SK-N-SH (cell line): Measurements from ENCODE around the gene AHCY. TPM values are rescaled to one million over a fixed set of nuclear protein-coding genes. Genes with fewer than 3 reads are reported as not detected.

ENCODE experiments used
- CTCF ChIA-PET: fragments of 300-600, 350-600 bp; formaldehyde crosslinking; extraction: SDS; loops from one replicate; lab custom pipeline; 2021; lab: Yijun Ruan, JAX
- POLR2A ChIA-PET: fragments of 350-600 bp; sonication (Branson Sonifier 250); formaldehyde crosslinking; extraction: SDS; loops from one replicate; lab custom pipeline; 2020; ENCODE audit warnings: antibody characterized with exemption, inconsistent platforms; lab: Yijun Ruan, JAX
- DNase-seq: peaks from one replicate; pipeline ENCODE4 v3.0.0; 2012
- H2AFZ ChIP-seq: fragments of 200-600 bp; sonication (generic); 2 replicates; pipeline ENCODE4 v1.8.1; 2016; ENCODE audit warnings: antibody characterized with exemption, mild to moderate bottlenecking, low read depth
- H3F3A ChIP-seq: fragments of 200-600 bp; sonication (generic); replicated peaks from 2 replicates; pipeline ENCODE3; 2016; ENCODE audit warnings: antibody characterized with exemption, mild to moderate bottlenecking; ENCODE audit not compliant: insufficient read depth
- H3K27ac ChIP-seq, 2 experiments: fragments of 200-500 bp in 1 of 2; fragments of 200-600 bp in 1 of 2; sonication (Bioruptor generic) in 1 of 2; sonication (generic), shearing (Covaris generic) in 1 of 2; 2 replicates each; pipeline versions ENCODE4 v1.5.1 to v1.6.1; 2014 to 2016; ENCODE audit warnings: low read depth in 2 of 2, inconsistent platforms in 1 of 2, low read length in 1 of 2, mild to moderate bottlenecking in 1 of 2, mixed read lengths in 1 of 2
- H3K27me3 ChIP-seq: fragments of 200-600 bp; sonication (generic), shearing (Covaris generic); 2 replicates; pipeline ENCODE4 v1.6.1; 2016; ENCODE audit warnings: mixed run types; ENCODE audit not compliant: insufficient read depth
- H3K36me3 ChIP-seq, 2 experiments: fragments of 200-500 bp in 1 of 2; fragments of 200-600 bp in 1 of 2; sonication (Bioruptor generic) in 1 of 2; sonication (generic) in 1 of 2; replicated peaks in 1 of 2; 2 replicates each; pipeline versions ENCODE3 to v1.5.1; 2014 to 2016; ENCODE audit warnings: low read length in 1 of 2, mild to moderate bottlenecking in 1 of 2; ENCODE audit not compliant: insufficient read depth in 2 of 2, control insufficient read depth in 1 of 2
- H3K4me1 ChIP-seq, 2 experiments: fragments of 200-500 bp in 1 of 2; fragments of 200-600 bp in 1 of 2; sonication (Bioruptor generic) in 1 of 2; sonication (generic), shearing (Covaris generic) in 1 of 2; 2 replicates each; pipeline versions ENCODE4 v1.5.1 to v1.6.1; 2014 to 2016; ENCODE audit warnings: low read depth in 1 of 2, low read length in 1 of 2, mixed run types in 1 of 2; ENCODE audit not compliant: insufficient read depth in 2 of 2, control insufficient read depth in 1 of 2
- H3K4me2 ChIP-seq: fragments of 200-600 bp; sonication (generic), shearing (Covaris generic); 2 replicates; pipeline ENCODE4 v1.6.1; 2017; ENCODE audit warnings: mixed run types
- H3K4me3 ChIP-seq, 2 experiments: fragments of 200-500 bp in 1 of 2; fragments of 200-600 bp in 1 of 2; sonication (Bioruptor generic) in 1 of 2; sonication (generic), shearing (Covaris generic) in 1 of 2; 2 replicates each; pipeline versions ENCODE4 v1.5.1 to v1.8.1; 2014 to 2016; ENCODE audit warnings: low read depth in 2 of 2, inconsistent platforms in 1 of 2, low read length in 1 of 2, mild to moderate bottlenecking in 1 of 2, mixed read lengths in 1 of 2, moderate library complexity in 1 of 2
- H3K79me2 ChIP-seq: fragments of 200-600 bp; sonication (generic); 2 replicates; pipeline ENCODE4 v1.8.1; 2017; ENCODE audit warnings: mild to moderate bottlenecking; ENCODE audit not compliant: insufficient read depth
- H3K9ac ChIP-seq: fragments of 200-600 bp; sonication (generic); 2 replicates; pipeline ENCODE4 v1.6.1; 2017; ENCODE audit warnings: mixed run types
- H3K9me2 ChIP-seq: fragments of 200-600 bp; sonication (generic); 2 replicates; pipeline ENCODE4 v1.6.1; 2017; ENCODE audit warnings: mixed run types
- H3K9me3 ChIP-seq: fragments of 200-600 bp; sonication (generic); 2 replicates; pipeline ENCODE4 v1.6.1; 2017; ENCODE audit warnings: mixed run types, mild to moderate bottlenecking, moderate library complexity
- H4K20me1 ChIP-seq: fragments of 200-600 bp; sonication (generic); 2 replicates; pipeline ENCODE4 v1.6.1; 2017; ENCODE audit warnings: mild to moderate bottlenecking, mixed run types; ENCODE audit not compliant: insufficient read depth
- ELF1 ChIP-seq: IDR thresholded peaks from 2 replicates; pipeline ENCODE4 v1.4.0; 2012
- FOSL2 ChIP-seq: IDR thresholded peaks from 2 replicates; pipeline ENCODE4 v1.4.0; 2012; ENCODE audit warnings: low read depth, mild to moderate bottlenecking, moderate library complexity, borderline replicate concordance
- JUND ChIP-seq: IDR thresholded peaks from 2 replicates; pipeline ENCODE4 v1.4.0; 2012
- RAD21 ChIP-seq: IDR thresholded peaks from 2 replicates; pipeline ENCODE4 v1.6.1; 2012; ENCODE audit warnings: mild to moderate bottlenecking, low read length
- RXRA ChIP-seq: IDR thresholded peaks from 2 replicates; pipeline ENCODE4 v1.4.0; 2012; ENCODE audit warnings: low read depth, mild to moderate bottlenecking, borderline replicate concordance
- WGBS: methylation state at CpG from one replicate; pipeline ENCODE4 v1.1.6; 2017; ENCODE audit warnings: low lambda C conversion rate; 5-methylcytosine and 5-hydroxymethylcytosine counted together
- polyA plus RNA-seq, 3 experiments: library from polyadenylated mRNA; depleted of rRNA; stranded (reverse); fragments of >200 nt; gene quantifications; 2 replicates each; pipeline ENCODE4 v1.2.3, GENCODE V29; 2012
- TF ChIP-seq, protein P1 (sequence below): IDR thresholded peaks from 2 replicates; pipeline ENCODE4 v1.6.1; 2012; ENCODE audit warnings: mild to moderate bottlenecking, low read depth, low read length, moderate library complexity
- TF ChIP-seq, protein P2 (sequence below): fragments of 150-350 bp; IDR thresholded peaks from 2 replicates; pipeline ENCODE4 v1.6.1; 2016; ENCODE audit warnings: mild to moderate bottlenecking, low read depth, low read length
- TF ChIP-seq, protein P3 (sequence below): fragments of 200-600 bp; sonication (generic); IDR thresholded peaks from 2 replicates; pipeline ENCODE4 v1.6.1; 2017; ENCODE audit warnings: antibody characterized with exemption, mild to moderate bottlenecking, moderate library complexity

AHCY gene
- polyA plus RNA-seq, 1 of the 3 experiments (the other 2 are of a cell fraction), result 196 TPM

DNA sequence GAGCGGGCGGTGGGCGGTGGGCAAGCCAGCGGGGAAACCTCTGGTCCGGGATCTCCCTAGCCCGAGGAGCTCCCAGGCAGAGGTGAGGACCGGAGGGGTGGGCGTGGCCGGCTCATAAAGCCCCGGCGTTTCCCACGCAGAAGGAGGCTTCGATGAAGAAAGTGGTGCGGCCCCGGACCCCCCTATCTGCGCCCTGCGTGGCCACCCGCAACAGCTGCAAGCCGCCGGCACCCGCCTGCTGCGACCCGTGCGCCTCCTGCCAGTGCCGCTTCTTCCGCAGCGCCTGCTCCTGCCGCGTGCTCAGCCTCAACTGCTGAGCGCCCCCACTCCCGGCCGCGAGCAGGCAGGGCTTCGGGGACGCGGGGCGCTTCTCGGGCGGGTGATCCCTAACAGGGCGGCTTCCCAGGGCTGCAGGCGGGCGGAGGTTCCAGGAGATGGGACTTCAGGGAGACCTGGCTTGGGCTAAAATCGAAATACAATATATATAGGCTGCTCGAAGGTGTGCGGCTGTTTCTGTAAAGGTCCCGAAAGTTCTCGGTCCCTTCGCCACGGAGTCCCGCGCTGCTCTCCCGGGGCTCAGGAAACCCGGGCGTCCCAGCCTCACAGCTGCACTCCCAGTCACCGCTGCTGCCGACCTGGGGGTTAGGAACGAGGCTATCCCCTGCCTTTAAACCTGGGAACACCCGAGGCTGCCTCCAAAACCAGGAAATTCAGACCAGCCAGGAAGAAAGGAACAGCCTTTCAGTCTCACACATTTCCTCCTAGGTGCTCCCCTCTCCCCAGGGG, 34.1 kb downstream of the AHCY start (continued):
- TF ChIP-seq, protein P1, sequence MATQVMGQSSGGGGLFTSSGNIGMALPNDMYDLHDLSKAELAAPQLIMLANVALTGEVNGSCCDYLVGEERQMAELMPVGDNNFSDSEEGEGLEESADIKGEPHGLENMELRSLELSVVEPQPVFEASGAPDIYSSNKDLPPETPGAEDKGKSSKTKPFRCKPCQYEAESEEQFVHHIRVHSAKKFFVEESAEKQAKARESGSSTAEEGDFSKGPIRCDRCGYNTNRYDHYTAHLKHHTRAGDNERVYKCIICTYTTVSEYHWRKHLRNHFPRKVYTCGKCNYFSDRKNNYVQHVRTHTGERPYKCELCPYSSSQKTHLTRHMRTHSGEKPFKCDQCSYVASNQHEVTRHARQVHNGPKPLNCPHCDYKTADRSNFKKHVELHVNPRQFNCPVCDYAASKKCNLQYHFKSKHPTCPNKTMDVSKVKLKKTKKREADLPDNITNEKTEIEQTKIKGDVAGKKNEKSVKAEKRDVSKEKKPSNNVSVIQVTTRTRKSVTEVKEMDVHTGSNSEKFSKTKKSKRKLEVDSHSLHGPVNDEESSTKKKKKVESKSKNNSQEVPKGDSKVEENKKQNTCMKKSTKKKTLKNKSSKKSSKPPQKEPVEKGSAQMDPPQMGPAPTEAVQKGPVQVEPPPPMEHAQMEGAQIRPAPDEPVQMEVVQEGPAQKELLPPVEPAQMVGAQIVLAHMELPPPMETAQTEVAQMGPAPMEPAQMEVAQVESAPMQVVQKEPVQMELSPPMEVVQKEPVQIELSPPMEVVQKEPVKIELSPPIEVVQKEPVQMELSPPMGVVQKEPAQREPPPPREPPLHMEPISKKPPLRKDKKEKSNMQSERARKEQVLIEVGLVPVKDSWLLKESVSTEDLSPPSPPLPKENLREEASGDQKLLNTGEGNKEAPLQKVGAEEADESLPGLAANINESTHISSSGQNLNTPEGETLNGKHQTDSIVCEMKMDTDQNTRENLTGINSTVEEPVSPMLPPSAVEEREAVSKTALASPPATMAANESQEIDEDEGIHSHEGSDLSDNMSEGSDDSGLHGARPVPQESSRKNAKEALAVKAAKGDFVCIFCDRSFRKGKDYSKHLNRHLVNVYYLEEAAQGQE, result no peak
- TF ChIP-seq, protein P2, sequence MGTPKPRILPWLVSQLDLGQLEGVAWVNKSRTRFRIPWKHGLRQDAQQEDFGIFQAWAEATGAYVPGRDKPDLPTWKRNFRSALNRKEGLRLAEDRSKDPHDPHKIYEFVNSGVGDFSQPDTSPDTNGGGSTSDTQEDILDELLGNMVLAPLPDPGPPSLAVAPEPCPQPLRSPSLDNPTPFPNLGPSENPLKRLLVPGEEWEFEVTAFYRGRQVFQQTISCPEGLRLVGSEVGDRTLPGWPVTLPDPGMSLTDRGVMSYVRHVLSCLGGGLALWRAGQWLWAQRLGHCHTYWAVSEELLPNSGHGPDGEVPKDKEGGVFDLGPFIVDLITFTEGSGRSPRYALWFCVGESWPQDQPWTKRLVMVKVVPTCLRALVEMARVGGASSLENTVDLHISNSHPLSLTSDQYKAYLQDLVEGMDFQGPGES, result no peak
- no peak for TF ChIP-seq JUND
- TF ChIP-seq, protein P3, sequence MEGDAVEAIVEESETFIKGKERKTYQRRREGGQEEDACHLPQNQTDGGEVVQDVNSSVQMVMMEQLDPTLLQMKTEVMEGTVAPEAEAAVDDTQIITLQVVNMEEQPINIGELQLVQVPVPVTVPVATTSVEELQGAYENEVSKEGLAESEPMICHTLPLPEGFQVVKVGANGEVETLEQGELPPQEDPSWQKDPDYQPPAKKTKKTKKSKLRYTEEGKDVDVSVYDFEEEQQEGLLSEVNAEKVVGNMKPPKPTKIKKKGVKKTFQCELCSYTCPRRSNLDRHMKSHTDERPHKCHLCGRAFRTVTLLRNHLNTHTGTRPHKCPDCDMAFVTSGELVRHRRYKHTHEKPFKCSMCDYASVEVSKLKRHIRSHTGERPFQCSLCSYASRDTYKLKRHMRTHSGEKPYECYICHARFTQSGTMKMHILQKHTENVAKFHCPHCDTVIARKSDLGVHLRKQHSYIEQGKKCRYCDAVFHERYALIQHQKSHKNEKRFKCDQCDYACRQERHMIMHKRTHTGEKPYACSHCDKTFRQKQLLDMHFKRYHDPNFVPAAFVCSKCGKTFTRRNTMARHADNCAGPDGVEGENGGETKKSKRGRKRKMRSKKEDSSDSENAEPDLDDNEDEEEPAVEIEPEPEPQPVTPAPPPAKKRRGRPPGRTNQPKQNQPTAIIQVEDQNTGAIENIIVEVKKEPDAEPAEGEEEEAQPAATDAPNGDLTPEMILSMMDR, result no peak

DNA sequence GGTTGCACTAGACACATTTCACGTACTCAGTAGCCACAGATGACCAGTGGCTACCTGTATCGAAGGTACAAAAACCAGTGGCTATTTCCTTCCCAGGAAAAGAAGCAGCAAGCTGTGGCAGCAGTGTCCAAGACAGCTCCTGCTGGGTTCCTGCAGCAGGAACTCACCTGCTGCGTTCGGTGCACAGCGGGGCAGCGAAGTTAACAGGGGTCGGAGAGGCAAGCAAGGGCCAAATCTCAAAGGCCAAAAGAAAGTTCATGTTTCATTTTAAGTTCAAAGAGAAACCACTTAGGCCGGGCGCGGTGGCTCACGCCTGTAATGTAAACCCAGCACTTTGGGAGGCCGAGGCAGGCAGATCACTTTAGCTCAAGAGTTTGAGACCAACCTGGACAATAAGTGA, 35.0 kb downstream of the AHCY start:
- H3K36me3 ChIP-seq, result peaks cover 0 to 5% of the 10 kb centered on the region in 2 experiments
- H3K9me2 ChIP-seq, result no peaks in the 10 kb centered on the region
- no peaks in the 10 kb centered on the region for H3K9me3 ChIP-seq
- H3K4me3 ChIP-seq, result no peak overlapping the region
- H3K9ac ChIP-seq, result no peak overlapping the region
- H3K27ac ChIP-seq, result no peak overlapping the region
- no peak overlapping the region for H3K4me2 ChIP-seq
- no peak for DNase-seq
- H4K20me1 ChIP-seq, result no peaks in the 10 kb centered on the region
- H2AFZ ChIP-seq, result no peak overlapping the region
- H3K4me1 ChIP-seq, result no peaks in the 10 kb centered on the region
- H3K27me3 ChIP-seq, result no peaks in the 10 kb centered on the region
- H3K79me2 ChIP-seq, result no peaks in the 10 kb centered on the region
- CTCF ChIA-PET, result no interaction called here
- TF ChIP-seq RXRA (no peak), RAD21 (no peak), FOSL2 (no peak), ELF1 (no peak), JUND (no peak)
- TF ChIP-seq, all 33 proteins: peak for 0
- H3F3A ChIP-seq, result peaks cover 2% of the 10 kb centered on the region
- WGBS, result 99% methylated on average over 12 of the region's 12 CpGs
- POLR2A ChIA-PET, result no interaction called here
